Measurements from ENCODE around the gene CEP162.
A peak's percentile ranks its signal among the peaks of the same experiment; 100 is the strongest.
"Not testable (repeated sequence)": the region's sequence is repeated elsewhere in the genome, so short reads cannot be mapped to it uniquely, and the experiment has no call there.

Gene CEP162

GRCh38 chr6:84227434-84228197 lies at the start of gene CEP162:
TSS of gene CEP162 (minus strand) at chr6:84227643. CDS start at chr6:84226393, 1,250 bp downstream.
- peak; percentile 72 for DNase-seq

GRCh38 chr6:84274856-84275255 lies 47.4 kb upstream of the CEP162 start:
- no peak for DNase-seq

GRCh38 chr6:84273048-84273809 lies 45.8 kb upstream of the CEP162 start:
- DNase-seq: no peak

- no peak for DNase-seq
Measured at GRCh38 chr6:84272298-84272697, 44.9 kb upstream of the CEP162 start.

GRCh38 chr6:84271061-84271716 lies 43.7 kb upstream of the CEP162 start:
- DNase-seq: no peak

- no peak for DNase-seq
Measured at GRCh38 chr6:84269947-84270733, 42.7 kb upstream of the CEP162 start.

- no peak for DNase-seq
Measured at GRCh38 chr6:84268781-84269180, 41.3 kb upstream of the CEP162 start.

- DNase-seq: no peak
Measured at GRCh38 chr6:84263557-84263956, 36.1 kb upstream of the CEP162 start.

GRCh38 chr6:84260926-84261325 lies 33.5 kb upstream of the CEP162 start:
- DNase-seq: no peak

GRCh38 chr6:84260196-84260595 lies 32.8 kb upstream of the CEP162 start:
- no peak for DNase-seq

GRCh38 chr6:84258866-84259265 lies 31.4 kb upstream of the CEP162 start:
- no peak for DNase-seq

GRCh38 chr6:84258268-84258667 lies 30.8 kb upstream of the CEP162 start:
- no peak for DNase-seq

- no peak for DNase-seq
Measured at GRCh38 chr6:84255641-84256040, 28.2 kb upstream of the CEP162 start.

GRCh38 chr6:84253380-84253779 lies 25.9 kb upstream of the CEP162 start:
- DNase-seq: no peak

GRCh38 chr6:84251891-84252539 lies 24.6 kb upstream of the CEP162 start:
- no peak for DNase-seq

- no peak for DNase-seq
Measured at GRCh38 chr6:84249724-84250123, 22.3 kb upstream of the CEP162 start.

- not testable (repeated sequence) for DNase-seq
Measured at GRCh38 chr6:84244416-84245081, 17.1 kb upstream of the CEP162 start.

- no peak for DNase-seq
Measured at GRCh38 chr6:84243240-84243639, 15.8 kb upstream of the CEP162 start.

GRCh38 chr6:84242265-84242664 lies 14.8 kb upstream of the CEP162 start:
- DNase-seq: no peak

GRCh38 chr6:84228198-84228543 lies 728 bp upstream of the CEP162 start:
- DNase-seq: no peak

- no peak for DNase-seq
Measured at GRCh38 chr6:84227044-84227433, 404 bp downstream of the CEP162 start.

GRCh38 chr6:84224251-84224650 lies 3.2 kb downstream of the CEP162 start:
- DNase-seq: no peak

Measured in NK-92 treated with Interleukin-12 subunit alpha and Interleukin-12 subunit beta, amount 100 ng/mL, for 24 hours (cell line).